NT2/D1 (cell line): ENCODE measurements around the gene ARL4A.

ENCODE experiments used
- SUZ12 ChIP-seq: IDR thresholded peaks from 2 replicates; pipeline ENCODE4 v1.6.1; 2011; ENCODE audit not compliant: insufficient read length, insufficient read depth; ENCODE audit errors: extremely low read depth
- YY1 ChIP-seq: IDR thresholded peaks from 2 replicates; pipeline ENCODE4 v1.6.1; 2011; ENCODE audit not compliant: insufficient read length, insufficient read depth
- ZNF274 ChIP-seq: IDR thresholded peaks from 2 replicates; pipeline ENCODE4 v1.6.1; 2011; ENCODE audit warnings: mild to moderate bottlenecking, low read depth, low read length

DNA sequence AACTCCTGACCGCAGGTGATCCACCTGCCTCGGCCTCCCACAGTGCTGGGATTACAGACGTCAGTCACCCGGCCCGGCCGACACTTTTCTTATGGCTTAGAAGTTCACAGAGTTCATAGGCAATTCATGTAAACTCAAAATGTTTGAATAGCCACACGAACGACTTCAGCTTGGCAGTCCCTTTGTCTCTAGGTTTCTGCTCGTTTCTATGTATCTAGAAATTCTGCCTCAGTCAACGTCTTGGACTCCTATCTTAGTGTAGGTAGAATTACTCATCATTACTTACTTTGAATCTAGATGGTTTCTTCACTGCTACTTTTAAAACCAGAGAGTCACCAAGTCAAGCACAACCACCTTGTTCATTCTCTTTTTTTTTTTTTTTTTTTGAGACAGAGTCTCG lies 23.7 kb downstream of the ARL4A start:
- TF ChIP-seq ZNF274 (no peak), YY1 (no peak), SUZ12 (no peak)
